Trophoblast cell (in vitro differentiated cells and primary cell): ENCODE results near the gene SLC6A19.
"Not testable (repeated sequence)": the region's sequence is repeated elsewhere in the genome, so short reads cannot be mapped to it uniquely, and the experiment has no call there.

Source experiments
- DNase-seq, 2 donors: peaks; one replicate each; pipeline ENCODE4 v3.0.0-alpha.2; 2016
- H2AFZ ChIP-seq: 2 replicates; pipeline ENCODE4 v1.6.1; 2013; ENCODE audit warnings: low read length, moderate library complexity, mild to moderate bottlenecking; ENCODE audit not compliant: insufficient read depth, poor library complexity
- H2AK5ac ChIP-seq: 2 replicates; pipeline ENCODE4 v1.6.1; 2013; ENCODE audit warnings: mild to moderate bottlenecking, low read length
- H2BK120ac ChIP-seq: 2 replicates; pipeline ENCODE4 v1.6.1; 2013; ENCODE audit warnings: low read length, mild to moderate bottlenecking, moderate library complexity; ENCODE audit not compliant: insufficient read depth, poor library complexity
- H2BK12ac ChIP-seq: 2 replicates; pipeline ENCODE4 v1.6.1; 2013; ENCODE audit warnings: mild to moderate bottlenecking, low read length, moderate library complexity
- H2BK5ac ChIP-seq: 2 replicates; pipeline ENCODE4 v1.6.1; 2013; ENCODE audit warnings: low read length, low read depth, moderate library complexity, mild to moderate bottlenecking; ENCODE audit not compliant: poor library complexity
- H3K14ac ChIP-seq: 2 replicates; pipeline ENCODE4 v1.6.1; 2013; ENCODE audit warnings: mild to moderate bottlenecking, low read length
- H3K18ac ChIP-seq: 2 replicates; pipeline ENCODE4 v1.6.1; 2013; ENCODE audit warnings: mild to moderate bottlenecking, low read length
- H3K23ac ChIP-seq: 2 replicates; pipeline ENCODE4 v1.6.1; 2013; ENCODE audit warnings: low read length
- H3K27ac ChIP-seq: 2 replicates; pipeline ENCODE4 v1.5.1; 2013; ENCODE audit warnings: low read depth, mild to moderate bottlenecking, inconsistent platforms, low read length, moderate library complexity
- H3K27me3 ChIP-seq: 2 replicates; pipeline ENCODE4 v1.6.1; 2013; ENCODE audit warnings: inconsistent platforms, mild to moderate bottlenecking, low read length, moderate library complexity; ENCODE audit not compliant: insufficient read depth
- H3K36me3 ChIP-seq, 2 experiments: 1 replicate in 1 of 2; 2 replicates in 1 of 2; pipeline ENCODE4 v1.6.1; 2013; ENCODE audit warnings: low read length in 2 of 2, mild to moderate bottlenecking in 2 of 2, moderate library complexity in 1 of 2; ENCODE audit not compliant: insufficient read depth in 2 of 2, control insufficient read depth in 1 of 2
- H3K4ac ChIP-seq: 2 replicates; pipeline ENCODE4 v1.6.1; 2013; ENCODE audit warnings: low read depth, mild to moderate bottlenecking, low read length, moderate library complexity
- H3K4me1 ChIP-seq, 2 experiments: 1 replicate in 1 of 2; 2 replicates in 1 of 2; pipeline ENCODE4 v1.6.1; 2013; ENCODE audit warnings: low read length in 2 of 2, mild to moderate bottlenecking in 2 of 2, moderate library complexity in 1 of 2; ENCODE audit not compliant: insufficient read depth in 2 of 2, control insufficient read depth in 1 of 2
- H3K4me2 ChIP-seq: 2 replicates; pipeline ENCODE4 v1.6.1; 2013; ENCODE audit warnings: inconsistent platforms, mild to moderate bottlenecking, low read length, moderate library complexity
- H3K4me3 ChIP-seq: 2 replicates; pipeline ENCODE4 v1.5.1; 2013; ENCODE audit warnings: mild to moderate bottlenecking, low read depth, low read length, inconsistent platforms
- H3K79me1 ChIP-seq: one replicate; pipeline ENCODE4 v1.6.1; 2013; ENCODE audit warnings: low read length
- H3K79me2 ChIP-seq: 2 replicates; pipeline ENCODE4 v1.6.1; 2013; ENCODE audit warnings: low read length, mild to moderate bottlenecking; ENCODE audit not compliant: control insufficient read depth, insufficient read depth, poor library complexity
- H3K9ac ChIP-seq: 2 replicates; pipeline ENCODE4 v1.6.1; 2013; ENCODE audit warnings: mild to moderate bottlenecking, low read length
- H3K9me3 ChIP-seq: 2 replicates; pipeline ENCODE4 v1.6.1; 2013; ENCODE audit warnings: low read depth, mild to moderate bottlenecking, control low read depth, inconsistent platforms, low read length; ENCODE audit not compliant: insufficient read depth
- H4K12ac ChIP-seq: 2 replicates; pipeline ENCODE4 v1.6.1; 2013; ENCODE audit warnings: low read depth, mild to moderate bottlenecking, low read length, moderate library complexity
- H4K8ac ChIP-seq: 2 replicates; pipeline ENCODE4 v1.6.1; 2013; ENCODE audit warnings: low read depth, mild to moderate bottlenecking, low read length, moderate library complexity
- H4K91ac ChIP-seq: one replicate; pipeline ENCODE4 v1.6.1; 2013; ENCODE audit warnings: low read depth, mild to moderate bottlenecking, low read length, moderate library complexity
- WGBS: extraction: QIAGEN DNeasy Blood & Tissue Kit; methylation state at CpG from one replicate; pipeline ENCODE4 v1.1.7; 2013; ENCODE audit warnings: missing lambda C conversion rate; ENCODE audit not compliant: insufficient read length, insufficient coverage; ENCODE audit errors: extremely low coverage; 5-methylcytosine and 5-hydroxymethylcytosine counted together

Gene SLC6A19

DNA sequence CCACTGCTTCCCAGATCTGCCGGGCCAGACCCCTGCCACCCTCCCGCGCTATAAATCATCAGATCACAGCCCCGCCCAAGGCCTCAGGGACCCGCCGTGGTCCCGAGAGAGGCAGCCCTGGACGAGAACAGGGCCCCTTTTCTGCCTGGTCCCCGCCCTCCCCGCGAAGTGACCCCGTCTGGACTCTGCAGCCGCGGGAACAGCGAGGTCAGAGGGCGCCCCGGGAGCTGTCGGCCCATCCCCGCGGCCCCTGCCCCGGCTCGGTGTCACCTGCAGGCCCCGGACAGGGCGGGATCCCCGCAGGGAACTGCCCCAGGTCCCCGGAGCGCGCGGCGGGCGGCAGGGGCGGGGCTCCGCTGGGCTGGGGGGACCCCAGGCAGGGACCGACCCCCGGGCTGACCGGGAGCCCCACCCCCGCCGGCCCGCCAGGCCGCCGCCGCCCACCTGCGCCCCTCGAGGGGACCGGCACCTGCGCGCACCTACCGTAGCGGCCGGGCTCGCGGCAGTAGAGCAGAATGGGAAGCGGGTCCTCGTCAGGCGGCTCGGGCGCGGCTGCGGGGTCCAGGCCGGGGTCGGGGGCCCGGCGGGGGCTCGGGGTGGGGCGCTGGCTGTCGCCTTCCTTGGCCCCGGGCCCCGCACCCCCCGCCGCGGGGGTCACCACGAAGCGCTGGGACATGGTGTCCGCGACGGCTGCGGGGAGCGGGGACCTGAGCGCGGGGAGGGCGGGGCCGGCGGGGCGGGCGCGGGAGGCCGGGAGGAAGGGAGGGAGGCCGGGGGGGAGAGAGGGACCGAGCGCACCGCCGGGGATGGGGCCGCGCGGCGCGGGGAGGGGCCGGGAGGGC is 46.0 kb upstream of the SLC6A19 start:
- no peak overlapping the region for H4K91ac ChIP-seq
- no peak overlapping the region for H3K4ac ChIP-seq
- no peak overlapping the region for H3K18ac ChIP-seq
- H3K4me2 ChIP-seq = no peak overlapping the region
- H4K8ac ChIP-seq = no peak overlapping the region
- no peak overlapping the region for H2AFZ ChIP-seq
- H3K23ac ChIP-seq = no peak overlapping the region
- no peak for DNase-seq
- no peaks in the 10 kb centered on the region for H3K79me1 ChIP-seq
- H3K14ac ChIP-seq = no peak overlapping the region
- no peak overlapping the region for H2AK5ac ChIP-seq
- H4K12ac ChIP-seq = no peak overlapping the region
- no peak overlapping the region for H2BK5ac ChIP-seq
- H3K9me3 ChIP-seq = peaks cover 24% of the 10 kb centered on the region
- H3K27ac ChIP-seq = no peak overlapping the region
- H2BK120ac ChIP-seq = no peak overlapping the region
- no peaks in the 10 kb centered on the region for H3K4me1 ChIP-seq
- peaks cover 32% of the 10 kb centered on the region for H3K27me3 ChIP-seq
- H3K9ac ChIP-seq = no peak overlapping the region
- H3K79me2 ChIP-seq = no peaks in the 10 kb centered on the region
- WGBS = no CpG with 5 or more reads among the region's 98 CpGs
- no peak overlapping the region for H3K4me3 ChIP-seq
- no peak overlapping the region for H2BK12ac ChIP-seq
- no peaks in the 10 kb centered on the region for H3K36me3 ChIP-seq

DNA sequence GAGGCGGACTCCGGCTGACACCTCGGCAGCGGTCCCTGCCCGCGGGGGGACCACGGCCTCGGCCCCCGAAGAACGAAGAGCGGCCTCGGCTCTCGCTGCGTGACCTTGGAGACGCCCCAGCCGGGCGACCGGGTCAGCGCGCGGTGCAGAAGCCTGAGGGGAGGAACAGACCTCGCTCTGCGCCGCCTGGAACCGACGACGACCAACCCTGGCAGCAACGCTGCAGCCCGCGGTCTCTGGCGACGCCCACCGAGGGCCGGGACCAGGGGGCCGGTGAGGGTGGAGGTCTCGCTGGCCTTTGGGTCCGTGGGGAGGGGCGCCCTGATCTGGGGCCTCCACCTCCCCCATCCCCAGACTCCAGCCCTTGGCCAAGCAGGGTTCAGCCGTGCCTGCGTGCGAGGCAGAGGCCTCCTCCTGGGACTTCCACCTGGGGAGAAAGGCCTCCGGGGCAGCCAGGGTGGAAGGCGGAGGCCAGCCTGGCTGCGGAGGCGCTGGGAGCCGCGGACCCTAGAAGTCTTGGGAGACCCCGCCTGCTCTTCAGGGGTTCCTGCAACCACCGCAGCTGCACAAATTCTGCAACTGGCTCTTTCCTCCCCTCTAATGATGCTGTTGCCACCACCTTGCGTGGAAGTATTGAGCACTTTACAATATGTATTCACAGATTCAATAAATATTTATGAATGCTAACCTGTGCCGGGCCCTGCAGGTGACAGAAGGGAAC is 45.2 kb upstream of the SLC6A19 start:
- H3K4me1 ChIP-seq = peaks cover 0 to under 1% of the 10 kb centered on the region in 2 experiments
- no peak overlapping the region for H3K4me2 ChIP-seq
- H2BK5ac ChIP-seq = no peak overlapping the region
- no peak overlapping the region for H4K12ac ChIP-seq
- H3K27ac ChIP-seq = no peak overlapping the region
- no CpG with 5 or more reads among the region's 51 CpGs for WGBS
- no peak overlapping the region for H2BK12ac ChIP-seq
- no peak overlapping the region for H4K91ac ChIP-seq
- no peak overlapping the region for H3K9ac ChIP-seq
- no peaks in the 10 kb centered on the region for H3K79me1 ChIP-seq
- no peaks in the 10 kb centered on the region for H3K36me3 ChIP-seq
- H2BK120ac ChIP-seq = no peak overlapping the region
- no peak overlapping the region for H3K4ac ChIP-seq
- H3K14ac ChIP-seq = no peak overlapping the region
- no peak for DNase-seq
- H3K18ac ChIP-seq = no peak overlapping the region
- H3K9me3 ChIP-seq = peaks cover 26% of the 10 kb centered on the region
- H3K27me3 ChIP-seq = peaks cover 32% of the 10 kb centered on the region
- no peak overlapping the region for H4K8ac ChIP-seq
- H2AK5ac ChIP-seq = no peak overlapping the region
- H2AFZ ChIP-seq = no peak overlapping the region
- H3K4me3 ChIP-seq = no peak overlapping the region
- no peak overlapping the region for H3K23ac ChIP-seq
- no peaks in the 10 kb centered on the region for H3K79me2 ChIP-seq

DNA sequence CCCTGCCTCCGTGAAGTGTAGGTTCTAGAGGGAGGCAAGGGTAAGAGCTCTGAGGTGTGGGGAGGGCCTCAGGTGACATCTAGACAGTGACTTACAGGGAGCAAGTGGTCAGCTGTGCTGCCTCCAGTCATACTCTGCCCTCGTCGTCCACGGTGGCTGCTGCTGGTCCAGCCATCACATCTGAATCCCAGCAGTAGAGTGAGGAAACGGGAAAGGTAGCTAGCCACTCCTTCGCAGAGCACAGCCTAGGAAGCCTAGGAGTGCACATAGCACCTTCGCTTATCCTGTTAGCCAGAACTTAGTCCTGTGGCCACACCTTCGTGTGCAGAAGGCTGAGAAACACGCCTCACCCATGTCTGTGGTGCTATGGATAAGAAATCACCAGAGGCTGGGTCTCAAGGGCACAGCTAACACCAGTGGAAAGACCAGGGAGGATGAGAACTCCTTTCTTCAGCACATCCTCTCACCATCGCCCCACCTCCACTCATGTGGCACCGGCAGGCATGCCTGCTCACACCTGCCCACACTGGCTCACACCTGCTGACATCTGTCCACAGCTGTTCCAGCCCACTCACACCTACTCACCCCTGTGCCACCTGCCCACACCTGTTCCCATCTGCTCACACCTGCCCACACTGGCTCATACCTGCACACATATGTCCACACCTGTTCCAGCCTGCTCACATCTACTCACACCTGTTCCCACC is 44.5 kb upstream of the SLC6A19 start:
- H3K79me1 ChIP-seq = no peaks in the 10 kb centered on the region
- no peaks in the 10 kb centered on the region for H3K36me3 ChIP-seq
- H3K4me2 ChIP-seq = no peak overlapping the region
- no peak overlapping the region for H4K12ac ChIP-seq
- WGBS = no CpG with 5 or more reads among the region's 11 CpGs
- H3K14ac ChIP-seq = no peak overlapping the region
- H3K23ac ChIP-seq = no peak overlapping the region
- no peak overlapping the region for H4K91ac ChIP-seq
- no peak overlapping the region for H3K9ac ChIP-seq
- no peak overlapping the region for H4K8ac ChIP-seq
- peaks cover 32% of the 10 kb centered on the region for H3K27me3 ChIP-seq
- no peak overlapping the region for H2BK5ac ChIP-seq
- no peak overlapping the region for H2BK12ac ChIP-seq
- no peak overlapping the region for H2BK120ac ChIP-seq
- H3K4me1 ChIP-seq = peaks cover 0 to 3% of the 10 kb centered on the region in 2 experiments
- no peak overlapping the region for H3K18ac ChIP-seq
- H3K4me3 ChIP-seq = no peak overlapping the region
- H3K27ac ChIP-seq = no peak overlapping the region
- no peak overlapping the region for H3K4ac ChIP-seq
- H2AK5ac ChIP-seq = no peak overlapping the region
- H3K79me2 ChIP-seq = no peaks in the 10 kb centered on the region
- H2AFZ ChIP-seq = no peak overlapping the region
- H3K9me3 ChIP-seq = peaks cover 26% of the 10 kb centered on the region
- no peak for DNase-seq

DNA sequence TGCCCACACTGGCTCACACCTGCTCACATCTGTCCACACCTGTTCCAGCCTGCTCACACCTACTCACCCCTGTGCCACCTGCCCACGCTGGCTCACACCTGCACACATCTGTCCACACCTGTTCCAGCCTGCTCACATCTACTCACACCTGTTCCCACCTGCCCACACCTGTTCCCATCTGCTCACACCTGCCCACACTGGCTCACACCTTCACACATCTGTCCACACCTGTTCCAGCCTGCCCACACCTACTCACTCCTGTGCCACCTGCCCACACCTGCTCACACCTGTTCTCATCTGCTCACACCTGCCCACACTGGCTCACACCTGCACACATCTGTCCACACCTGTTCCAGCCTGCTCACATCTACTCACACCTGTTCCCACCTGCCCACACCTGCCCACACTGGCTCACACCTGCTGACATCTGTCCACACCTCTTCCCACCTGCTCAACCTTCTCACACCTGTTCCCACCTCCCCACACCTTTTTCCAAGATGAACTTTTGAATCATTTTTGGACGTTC is 43.9 kb upstream of the SLC6A19 start:
- not testable (repeated sequence) for H4K12ac ChIP-seq, H3K36me3 ChIP-seq, H3K27ac ChIP-seq, H2AFZ ChIP-seq, H3K79me1 ChIP-seq, DNase-seq, H3K4me3 ChIP-seq, H3K79me2 ChIP-seq, H4K91ac ChIP-seq, H2AK5ac ChIP-seq, H2BK120ac ChIP-seq, H2BK5ac ChIP-seq, H3K23ac ChIP-seq, H3K18ac ChIP-seq, H4K8ac ChIP-seq, H2BK12ac ChIP-seq, H3K4ac ChIP-seq, H3K9ac ChIP-seq, H3K14ac ChIP-seq, H3K4me1 ChIP-seq, H3K4me2 ChIP-seq
- no CpG with 5 or more reads among the region's 2 CpGs for WGBS
- Histone ChIP-seq H3K9me3 (peaks cover 26% of the 10 kb centered on the region), H3K27me3 (peaks cover 32% of the 10 kb centered on the region)
